H1 (cell line): ENCODE results near the gene NDUFS4. TPM values are rescaled to one million over a fixed set of nuclear protein-coding genes. Genes with fewer than 3 reads are reported as not detected.

Source experiments
- CTCF ChIA-PET: fragments of 300-600 bp; sonication (Branson Sonifier 250); formaldehyde crosslinking; loops from one replicate; lab custom pipeline; 2021; ENCODE audit not compliant: partially characterized antibody; lab: Charles Lee
- POLR2A ChIA-PET: fragments of 300-600 bp; sonication (Branson Sonifier 250); formaldehyde crosslinking; loops from one replicate; lab custom pipeline; 2021; ENCODE audit warnings: inconsistent platforms; ENCODE audit not compliant: partially characterized antibody; lab: Charles Lee
- DNase-seq, 2 experiments: peaks; one replicate each; pipeline versions ENCODE4 v3.0.0 to v3.0.0-alpha.2; 2010 to 2022; ENCODE audit warnings: low spot score in 2 of 2, low read depth in 1 of 2, mixed read lengths in 1 of 2
- FAIRE-seq: peaks from 2 replicates; lab custom pipeline; 2011; peaks lifted over from hg19 to GRCh38; lab: Jason Lieb, UNC
- H2AFZ ChIP-seq: 2 replicates; pipeline ENCODE4 v1.8.1; 2012; ENCODE audit warnings: low read length, inconsistent platforms
- H2AK5ac ChIP-seq: 2 replicates; pipeline ENCODE4 v1.6.1; 2013; ENCODE audit warnings: low read depth, low read length
- H2BK120ac ChIP-seq: replicated peaks from 2 replicates; pipeline ENCODE3; 2013; ENCODE audit warnings: low read depth, low read length, inconsistent platforms
- H2BK12ac ChIP-seq: 2 replicates; pipeline ENCODE4 v1.6.1; 2013; ENCODE audit warnings: low read depth, low read length
- H2BK15ac ChIP-seq: 2 replicates; pipeline ENCODE4 v1.6.1; 2013; ENCODE audit warnings: low read length
- H2BK20ac ChIP-seq: 2 replicates; pipeline ENCODE4 v1.6.1; 2013; ENCODE audit warnings: low read length
- H2BK5ac ChIP-seq: 2 replicates; pipeline ENCODE4 v1.6.1; 2013; ENCODE audit warnings: low read depth, low read length
- H3K14ac ChIP-seq: 2 replicates; pipeline ENCODE4 v1.6.1; 2013; ENCODE audit warnings: inconsistent platforms; ENCODE audit not compliant: insufficient read length
- H3K18ac ChIP-seq: 2 replicates; pipeline ENCODE4 v1.6.1; 2013; ENCODE audit warnings: low read length; ENCODE audit errors: extremely low read depth
- H3K23ac ChIP-seq: 2 replicates; pipeline ENCODE4 v1.6.1; 2013; ENCODE audit warnings: inconsistent platforms; ENCODE audit not compliant: insufficient read length
- H3K23me2 ChIP-seq: 2 replicates; pipeline ENCODE4 v1.6.1; 2013; ENCODE audit warnings: low read depth, low read length
- H3K27ac ChIP-seq: 2 replicates; pipeline ENCODE4 v1.6.1; 2011; ENCODE audit warnings: low read depth, low read length, inconsistent platforms
- H3K27me3 ChIP-seq, 4 experiments: replicated peaks in 1 of 4; 1 replicate in 1 of 4; 2 replicates in 3 of 4; pipeline versions ENCODE4 v1.6.1 to v1.8.1; 2011 to 2013; ENCODE audit warnings: low read length in 3 of 4, mild to moderate bottlenecking in 3 of 4, inconsistent platforms in 2 of 4, mixed read lengths in 2 of 4, moderate library complexity in 1 of 4; ENCODE audit not compliant: control insufficient read depth in 3 of 4, insufficient read depth in 3 of 4; ENCODE audit errors: extremely low read depth in 1 of 4
- H3K36me3 ChIP-seq, 4 experiments: 2 replicates each; pipeline versions ENCODE4 v1.6.1 to v1.8.1; 2011 to 2013; ENCODE audit warnings: mild to moderate bottlenecking in 4 of 4, low read length in 3 of 4, moderate library complexity in 2 of 4, control low read depth in 1 of 4, inconsistent platforms in 1 of 4; ENCODE audit not compliant: insufficient read depth in 4 of 4, control insufficient read depth in 2 of 4
- H3K4ac ChIP-seq: replicated peaks from 2 replicates; pipeline ENCODE3; 2013; ENCODE audit warnings: low read length, low read depth, mixed read lengths, inconsistent platforms; ENCODE audit not compliant: insufficient read length
- H3K4me1 ChIP-seq, 4 experiments: replicated peaks in 1 of 4; 1 replicate in 1 of 4; 2 replicates in 3 of 4; pipeline versions ENCODE4 v1.6.1 to v1.8.1; 2011 to 2013; ENCODE audit warnings: low read length in 3 of 4, inconsistent platforms in 2 of 4, mixed read lengths in 1 of 4; ENCODE audit not compliant: insufficient read depth in 4 of 4, control insufficient read depth in 3 of 4
- H3K4me2 ChIP-seq, 2 experiments: 2 replicates each; pipeline versions ENCODE4 v1.6.1 to v1.8.1; 2011 to 2013; ENCODE audit warnings: low read depth in 2 of 2, low read length in 2 of 2, control low read depth in 1 of 2, inconsistent platforms in 1 of 2, mild to moderate bottlenecking in 1 of 2; ENCODE audit not compliant: insufficient read depth in 1 of 2
- H3K4me3 ChIP-seq, 4 experiments: fragments of 200-600, 300-600 bp in 1 of 4; sonication (generic), shearing (Covaris generic), sonication (Bioruptor Twin) in 1 of 4; 2 replicates each; pipeline versions ENCODE4 v1.5.1 to v1.8.1; 2011 to 2016; ENCODE audit warnings: low read length in 4 of 4, low read depth in 3 of 4, control low read depth in 2 of 4, inconsistent platforms in 2 of 4, mild to moderate bottlenecking in 2 of 4, mixed read lengths in 1 of 4, moderate library complexity in 1 of 4; ENCODE audit not compliant: insufficient read depth in 2 of 4; ENCODE audit errors: extremely low read depth in 1 of 4
- H3K56ac ChIP-seq: replicated peaks from 2 replicates; pipeline ENCODE3; 2013; ENCODE audit warnings: low read depth, mild to moderate bottlenecking, mixed read lengths, low read length, inconsistent platforms; ENCODE audit not compliant: insufficient read length
- H3K79me1 ChIP-seq: 2 replicates; pipeline ENCODE4 v1.6.1; 2013; ENCODE audit warnings: low read depth, low read length, control low read depth
- H3K79me2 ChIP-seq, 2 experiments: 2 replicates each; pipeline versions ENCODE4 v1.6.1 to v1.8.1; 2012 to 2013; ENCODE audit warnings: low read length in 2 of 2, mild to moderate bottlenecking in 2 of 2, inconsistent platforms in 1 of 2; ENCODE audit not compliant: insufficient read depth in 2 of 2, control insufficient read depth in 1 of 2
- H3K9ac ChIP-seq, 4 experiments: replicated peaks in 1 of 4; 1 replicate in 1 of 4; 2 replicates in 3 of 4; pipeline versions ENCODE4 v1.6.1 to v1.8.1; 2011 to 2013; ENCODE audit warnings: low read depth in 3 of 4, low read length in 3 of 4, control low read depth in 2 of 4, mild to moderate bottlenecking in 2 of 4, moderate library complexity in 2 of 4, inconsistent platforms in 1 of 4; ENCODE audit errors: extremely low read depth in 1 of 4
- H3K9me3 ChIP-seq, 2 experiments: 2 replicates each; pipeline versions ENCODE4 v1.6.1 to v1.8.1; 2012 to 2013; ENCODE audit warnings: mild to moderate bottlenecking in 2 of 2, moderate library complexity in 2 of 2, control low read depth in 1 of 2, inconsistent platforms in 1 of 2, low read depth in 1 of 2, low read length in 1 of 2, mixed read lengths in 1 of 2; ENCODE audit not compliant: insufficient read depth in 2 of 2
- H4K20me1 ChIP-seq, 2 experiments: replicated peaks in 1 of 2; 2 replicates each; pipeline versions ENCODE3 to v1.8.1; 2011 to 2013; ENCODE audit warnings: inconsistent platforms in 2 of 2, low read length in 2 of 2, mild to moderate bottlenecking in 1 of 2; ENCODE audit not compliant: insufficient read depth in 2 of 2, control insufficient read depth in 1 of 2
- H4K5ac ChIP-seq: 2 replicates; pipeline ENCODE4 v1.6.1; 2013; ENCODE audit warnings: low read length, low read depth, mixed read lengths, inconsistent platforms; ENCODE audit not compliant: insufficient read length
- H4K8ac ChIP-seq: 2 replicates; pipeline ENCODE4 v1.8.0; 2013; ENCODE audit warnings: mild to moderate bottlenecking, moderate library complexity, low read length, inconsistent platforms; ENCODE audit not compliant: insufficient read depth; ENCODE audit errors: extremely low read depth
- H4K91ac ChIP-seq: replicated peaks from 2 replicates; pipeline ENCODE3; 2013; ENCODE audit warnings: low read length, mixed read lengths, inconsistent platforms; ENCODE audit not compliant: insufficient read length
- CTBP2 ChIP-seq: IDR thresholded peaks from 2 replicates; pipeline ENCODE4 v1.7.0; 2011; ENCODE audit warnings: borderline replicate concordance, mild to moderate bottlenecking, moderate library complexity, mixed read lengths, low read length; ENCODE audit not compliant: insufficient read depth, insufficient read length
- WGBS, 2 experiments: shearing (Covaris generic) in 1 of 2; methylation state at CpG; one replicate each; pipeline versions ENCODE4 v1.1.6 to v1.1.7; 2013 to 2015; ENCODE audit warnings: low lambda C conversion rate in 2 of 2, mixed read lengths in 2 of 2, inconsistent platforms in 1 of 2, low coverage in 1 of 2, missing lambda C conversion rate in 1 of 2; ENCODE audit not compliant: insufficient replicate concordance in 2 of 2, insufficient coverage in 1 of 2, insufficient read length in 1 of 2; ENCODE audit errors: extremely low coverage in 1 of 2, missing lambda C conversion rate in 1 of 2; 5-methylcytosine and 5-hydroxymethylcytosine counted together
- polyA plus RNA-seq, 7 experiments: library from polyadenylated mRNA; depleted of rRNA in 3 of 7; stranded (reverse) in 5 of 7; unstranded in 2 of 7; fragments of >200 nt in 5 of 7; fragments of 200-250 nt in 2 of 7; gene quantifications; 1 replicate in 5 of 7; 2 replicates in 1 of 7; 4 replicates in 1 of 7; pipeline versions ENCODE4 v1.2.1 to v1.2.3, GENCODE V29; 2011 to 2013; ENCODE audit warnings: missing spikeins in 2 of 7, mixed read lengths in 2 of 7
- total RNA-seq: library from RNA; stranded (reverse); fragmentation: NEBNext Ultra II Directional; extraction: Animal tissue kit (Norgen Biotek cat#: 25700); gene quantifications from 2 replicates; pipeline ENCODE4 v1.2.1, GENCODE V29; 2021

NDUFS4 gene
- total and polyA plus RNA-seq, 2 of the 8 experiments (the other 6 are each of a cell fraction or from before 2014, with no cell fraction given), result 74.6 to 75.9 TPM

- H2AFZ ChIP-seq, result no peak overlapping the region
- H2BK5ac ChIP-seq, result no peak overlapping the region
- WGBS, 2 experiments, result 88% methylated on average over 1 of the region's 1 CpG; no CpG with 5 or more reads in 1 of the 2 experiments
- H3K4me2 ChIP-seq, result no peak overlapping the region
- no peak overlapping the region for H2BK120ac ChIP-seq
- H3K18ac ChIP-seq, result no peak overlapping the region
- H3K23me2 ChIP-seq, result no peaks in the 10 kb centered on the region
- CTCF ChIA-PET, result no interaction called here
- TF ChIP-seq CTBP2, result no peak
- no peaks in the 10 kb centered on the region for H3K4me1 ChIP-seq
- H3K36me3 ChIP-seq, result no peaks in the 10 kb centered on the region
- no peaks in the 10 kb centered on the region for H3K79me2 ChIP-seq
- H3K9me3 ChIP-seq, result no peaks in the 10 kb centered on the region
- no peak overlapping the region for H4K8ac ChIP-seq
- H3K4ac ChIP-seq, result no peak overlapping the region
- no peak overlapping the region for H2BK12ac ChIP-seq
- no peak overlapping the region for H2AK5ac ChIP-seq
- no peak overlapping the region for H3K56ac ChIP-seq
- POLR2A ChIA-PET, result no interaction called here
- FAIRE-seq (no peak), DNase-seq (no peak)
- no peaks in the 10 kb centered on the region for H3K27me3 ChIP-seq
- H3K9ac ChIP-seq, result no peak overlapping the region
- no peak overlapping the region for H3K23ac ChIP-seq
- H3K79me1 ChIP-seq, result no peaks in the 10 kb centered on the region
- H2BK20ac ChIP-seq, result no peak overlapping the region
- no peak overlapping the region for H3K14ac ChIP-seq
- H4K5ac ChIP-seq, result no peak overlapping the region
- H4K20me1 ChIP-seq, result no peaks in the 10 kb centered on the region
- H3K27ac ChIP-seq, result no peak overlapping the region
- H2BK15ac ChIP-seq, result no peak overlapping the region
- no peak overlapping the region for H3K4me3 ChIP-seq
- no peak overlapping the region for H4K91ac ChIP-seq
Measured at GRCh38 chr5:53730943-53731342, 170.5 kb downstream of the NDUFS4 start.

Other genes with a start within 250 kb of the NDUFS4 start
- 16.6 and 16.8 TPM in 2 replicates for gene FST, start 80.0 kb upstream of the NDUFS4 start, total RNA-seq
- gene FST, start 80.0 kb upstream of the NDUFS4 start, polyA plus RNA-seq (2011; rRNA removed), result 9.8 and 17.5 TPM in 2 replicates